H1 (cell line): ENCODE measurements around the gene DYNAP. TPM values are rescaled to one million over a fixed set of nuclear protein-coding genes. Genes with fewer than 3 reads are reported as not detected.

ENCODE experiments used
- CTCF ChIA-PET: fragments of 300-600 bp; sonication (Branson Sonifier 250); formaldehyde crosslinking; loops from one replicate; lab custom pipeline; 2021; ENCODE audit not compliant: partially characterized antibody; lab: Charles Lee
- POLR2A ChIA-PET: fragments of 300-600 bp; sonication (Branson Sonifier 250); formaldehyde crosslinking; loops from one replicate; lab custom pipeline; 2021; ENCODE audit warnings: inconsistent platforms; ENCODE audit not compliant: partially characterized antibody; lab: Charles Lee
- DNase-seq, 2 experiments: peaks; one replicate each; pipeline versions ENCODE4 v3.0.0 to v3.0.0-alpha.2; 2010 to 2022; ENCODE audit warnings: low spot score in 2 of 2, low read depth in 1 of 2, mixed read lengths in 1 of 2
- FAIRE-seq: peaks from 2 replicates; lab custom pipeline; 2011; peaks lifted over from hg19 to GRCh38; lab: Jason Lieb, UNC
- H2AFZ ChIP-seq: 2 replicates; pipeline ENCODE4 v1.8.1; 2012; ENCODE audit warnings: low read length, inconsistent platforms
- H2AK5ac ChIP-seq: 2 replicates; pipeline ENCODE4 v1.6.1; 2013; ENCODE audit warnings: low read depth, low read length
- H2BK120ac ChIP-seq: replicated peaks from 2 replicates; pipeline ENCODE3; 2013; ENCODE audit warnings: low read depth, low read length, inconsistent platforms
- H2BK12ac ChIP-seq: 2 replicates; pipeline ENCODE4 v1.6.1; 2013; ENCODE audit warnings: low read depth, low read length
- H2BK15ac ChIP-seq: 2 replicates; pipeline ENCODE4 v1.6.1; 2013; ENCODE audit warnings: low read length
- H2BK20ac ChIP-seq: 2 replicates; pipeline ENCODE4 v1.6.1; 2013; ENCODE audit warnings: low read length
- H2BK5ac ChIP-seq: 2 replicates; pipeline ENCODE4 v1.6.1; 2013; ENCODE audit warnings: low read depth, low read length
- H3K14ac ChIP-seq: 2 replicates; pipeline ENCODE4 v1.6.1; 2013; ENCODE audit warnings: inconsistent platforms; ENCODE audit not compliant: insufficient read length
- H3K18ac ChIP-seq: 2 replicates; pipeline ENCODE4 v1.6.1; 2013; ENCODE audit warnings: low read length; ENCODE audit errors: extremely low read depth
- H3K23ac ChIP-seq: 2 replicates; pipeline ENCODE4 v1.6.1; 2013; ENCODE audit warnings: inconsistent platforms; ENCODE audit not compliant: insufficient read length
- H3K23me2 ChIP-seq: 2 replicates; pipeline ENCODE4 v1.6.1; 2013; ENCODE audit warnings: low read depth, low read length
- H3K27ac ChIP-seq: 2 replicates; pipeline ENCODE4 v1.6.1; 2011; ENCODE audit warnings: low read depth, low read length, inconsistent platforms
- H3K27me3 ChIP-seq, 4 experiments: replicated peaks in 1 of 4; 1 replicate in 1 of 4; 2 replicates in 3 of 4; pipeline versions ENCODE4 v1.6.1 to v1.8.1; 2011 to 2013; ENCODE audit warnings: low read length in 3 of 4, mild to moderate bottlenecking in 3 of 4, inconsistent platforms in 2 of 4, mixed read lengths in 2 of 4, moderate library complexity in 1 of 4; ENCODE audit not compliant: control insufficient read depth in 3 of 4, insufficient read depth in 3 of 4; ENCODE audit errors: extremely low read depth in 1 of 4
- H3K36me3 ChIP-seq, 4 experiments: 2 replicates each; pipeline versions ENCODE4 v1.6.1 to v1.8.1; 2011 to 2013; ENCODE audit warnings: mild to moderate bottlenecking in 4 of 4, low read length in 3 of 4, moderate library complexity in 2 of 4, control low read depth in 1 of 4, inconsistent platforms in 1 of 4; ENCODE audit not compliant: insufficient read depth in 4 of 4, control insufficient read depth in 2 of 4
- H3K4ac ChIP-seq: replicated peaks from 2 replicates; pipeline ENCODE3; 2013; ENCODE audit warnings: low read length, low read depth, mixed read lengths, inconsistent platforms; ENCODE audit not compliant: insufficient read length
- H3K4me1 ChIP-seq, 4 experiments: replicated peaks in 1 of 4; 1 replicate in 1 of 4; 2 replicates in 3 of 4; pipeline versions ENCODE4 v1.6.1 to v1.8.1; 2011 to 2013; ENCODE audit warnings: low read length in 3 of 4, inconsistent platforms in 2 of 4, mixed read lengths in 1 of 4; ENCODE audit not compliant: insufficient read depth in 4 of 4, control insufficient read depth in 3 of 4
- H3K4me2 ChIP-seq, 2 experiments: 2 replicates each; pipeline versions ENCODE4 v1.6.1 to v1.8.1; 2011 to 2013; ENCODE audit warnings: low read depth in 2 of 2, low read length in 2 of 2, control low read depth in 1 of 2, inconsistent platforms in 1 of 2, mild to moderate bottlenecking in 1 of 2; ENCODE audit not compliant: insufficient read depth in 1 of 2
- H3K4me3 ChIP-seq, 4 experiments: fragments of 200-600, 300-600 bp in 1 of 4; sonication (generic), shearing (Covaris generic), sonication (Bioruptor Twin) in 1 of 4; 2 replicates each; pipeline versions ENCODE4 v1.5.1 to v1.8.1; 2011 to 2016; ENCODE audit warnings: low read length in 4 of 4, low read depth in 3 of 4, control low read depth in 2 of 4, inconsistent platforms in 2 of 4, mild to moderate bottlenecking in 2 of 4, mixed read lengths in 1 of 4, moderate library complexity in 1 of 4; ENCODE audit not compliant: insufficient read depth in 2 of 4; ENCODE audit errors: extremely low read depth in 1 of 4
- H3K56ac ChIP-seq: replicated peaks from 2 replicates; pipeline ENCODE3; 2013; ENCODE audit warnings: low read depth, mild to moderate bottlenecking, mixed read lengths, low read length, inconsistent platforms; ENCODE audit not compliant: insufficient read length
- H3K79me1 ChIP-seq: 2 replicates; pipeline ENCODE4 v1.6.1; 2013; ENCODE audit warnings: low read depth, low read length, control low read depth
- H3K79me2 ChIP-seq, 2 experiments: 2 replicates each; pipeline versions ENCODE4 v1.6.1 to v1.8.1; 2012 to 2013; ENCODE audit warnings: low read length in 2 of 2, mild to moderate bottlenecking in 2 of 2, inconsistent platforms in 1 of 2; ENCODE audit not compliant: insufficient read depth in 2 of 2, control insufficient read depth in 1 of 2
- H3K9ac ChIP-seq, 4 experiments: replicated peaks in 1 of 4; 1 replicate in 1 of 4; 2 replicates in 3 of 4; pipeline versions ENCODE4 v1.6.1 to v1.8.1; 2011 to 2013; ENCODE audit warnings: low read depth in 3 of 4, low read length in 3 of 4, control low read depth in 2 of 4, mild to moderate bottlenecking in 2 of 4, moderate library complexity in 2 of 4, inconsistent platforms in 1 of 4; ENCODE audit errors: extremely low read depth in 1 of 4
- H3K9me3 ChIP-seq, 2 experiments: 2 replicates each; pipeline versions ENCODE4 v1.6.1 to v1.8.1; 2012 to 2013; ENCODE audit warnings: mild to moderate bottlenecking in 2 of 2, moderate library complexity in 2 of 2, control low read depth in 1 of 2, inconsistent platforms in 1 of 2, low read depth in 1 of 2, low read length in 1 of 2, mixed read lengths in 1 of 2; ENCODE audit not compliant: insufficient read depth in 2 of 2
- H4K20me1 ChIP-seq, 2 experiments: replicated peaks in 1 of 2; 2 replicates each; pipeline versions ENCODE3 to v1.8.1; 2011 to 2013; ENCODE audit warnings: inconsistent platforms in 2 of 2, low read length in 2 of 2, mild to moderate bottlenecking in 1 of 2; ENCODE audit not compliant: insufficient read depth in 2 of 2, control insufficient read depth in 1 of 2
- H4K5ac ChIP-seq: 2 replicates; pipeline ENCODE4 v1.6.1; 2013; ENCODE audit warnings: low read length, low read depth, mixed read lengths, inconsistent platforms; ENCODE audit not compliant: insufficient read length
- H4K8ac ChIP-seq: 2 replicates; pipeline ENCODE4 v1.8.0; 2013; ENCODE audit warnings: mild to moderate bottlenecking, moderate library complexity, low read length, inconsistent platforms; ENCODE audit not compliant: insufficient read depth; ENCODE audit errors: extremely low read depth
- H4K91ac ChIP-seq: replicated peaks from 2 replicates; pipeline ENCODE3; 2013; ENCODE audit warnings: low read length, mixed read lengths, inconsistent platforms; ENCODE audit not compliant: insufficient read length
- CBX8 ChIP-seq: fragments of 300-800, 300-1000 bp; sonication (generic); IDR thresholded peaks from 2 replicates; pipeline ENCODE4 v1.7.1; 2016; ENCODE audit warnings: low read depth, low read length, borderline replicate concordance
- CHD1 ChIP-seq: IDR thresholded peaks from 2 replicates; pipeline ENCODE4 v1.6.1; 2012; ENCODE audit warnings: low read depth, low read length, improper control_type of control experiment
- EZH2 ChIP-seq: fragments of 200-600 bp; sonication (generic); IDR thresholded peaks from 2 replicates; pipeline ENCODE4 v1.7.1; 2012; ENCODE audit warnings: low read depth, mild to moderate bottlenecking, moderate library complexity, low read length, inconsistent platforms; ENCODE audit not compliant: severe bottlenecking
- GABPA ChIP-seq: IDR thresholded peaks from 2 replicates; pipeline ENCODE4 v1.6.1; 2011; ENCODE audit warnings: mild to moderate bottlenecking, low read length, moderate library complexity, borderline replicate concordance; ENCODE audit not compliant: insufficient read depth
- JUN ChIP-seq: IDR thresholded peaks from 2 replicates; pipeline ENCODE4 v1.6.1; 2011; ENCODE audit warnings: low read depth, mild to moderate bottlenecking, improper control_type of control experiment, low read length
- KDM5A ChIP-seq: fragments of 200-600 bp; IDR thresholded peaks from 2 replicates; pipeline ENCODE4 v1.7.1; 2012; ENCODE audit warnings: mild to moderate bottlenecking, low read length, inconsistent platforms, mixed read lengths
- RNF2 ChIP-seq: fragments of 200-900, 300-1000 bp; sonication (generic); IDR thresholded peaks from 2 replicates; pipeline ENCODE4 v1.7.1; 2016; ENCODE audit warnings: borderline replicate concordance, low read depth, mild to moderate bottlenecking, antibody characterized with exemption, low read length; ENCODE audit not compliant: poor library complexity, severe bottlenecking; ENCODE audit errors: missing control alignments
- SP2 ChIP-seq: IDR thresholded peaks from 2 replicates; pipeline ENCODE4 v1.6.1; 2012; ENCODE audit warnings: mild to moderate bottlenecking, low read length, inconsistent platforms
- WGBS, 2 experiments: shearing (Covaris generic) in 1 of 2; methylation state at CpG; one replicate each; pipeline versions ENCODE4 v1.1.6 to v1.1.7; 2013 to 2015; ENCODE audit warnings: low lambda C conversion rate in 2 of 2, mixed read lengths in 2 of 2, inconsistent platforms in 1 of 2, low coverage in 1 of 2, missing lambda C conversion rate in 1 of 2; ENCODE audit not compliant: insufficient replicate concordance in 2 of 2, insufficient coverage in 1 of 2, insufficient read length in 1 of 2; ENCODE audit errors: extremely low coverage in 1 of 2, missing lambda C conversion rate in 1 of 2; 5-methylcytosine and 5-hydroxymethylcytosine counted together
- polyA plus RNA-seq, 7 experiments: library from polyadenylated mRNA; depleted of rRNA in 3 of 7; stranded (reverse) in 5 of 7; unstranded in 2 of 7; fragments of >200 nt in 5 of 7; fragments of 200-250 nt in 2 of 7; gene quantifications; 1 replicate in 5 of 7; 2 replicates in 1 of 7; 4 replicates in 1 of 7; pipeline versions ENCODE4 v1.2.1 to v1.2.3, GENCODE V29; 2011 to 2013; ENCODE audit warnings: missing spikeins in 2 of 7, mixed read lengths in 2 of 7
- total RNA-seq: library from RNA; stranded (reverse); fragmentation: NEBNext Ultra II Directional; extraction: Animal tissue kit (Norgen Biotek cat#: 25700); gene quantifications from 2 replicates; pipeline ENCODE4 v1.2.1, GENCODE V29; 2021
- TF ChIP-seq, protein P1 (sequence below), 3 experiments: IDR thresholded peaks; 1 replicate in 2 of 3; 2 replicates in 1 of 3; pipeline versions ENCODE4 v1.5.1 to v1.6.1; 2011; ENCODE audit warnings: low read length in 3 of 3, mild to moderate bottlenecking in 3 of 3, inconsistent platforms in 2 of 3, low read depth in 1 of 3, moderate library complexity in 1 of 3; ENCODE audit not compliant: insufficient read depth in 1 of 3; ENCODE audit errors: control extremely low read depth in 1 of 3
- TF ChIP-seq, protein P2 (sequence below): IDR thresholded peaks from 2 replicates; pipeline ENCODE4 v1.6.1; 2011; ENCODE audit warnings: low read depth, mild to moderate bottlenecking, low read length; ENCODE audit not compliant: insufficient read depth

DYNAP gene
- total and polyA plus RNA-seq, 2 of the 8 experiments (the other 6 are each of a cell fraction or from before 2014, with no cell fraction given): 0.22 to 1.5 TPM

DNA sequence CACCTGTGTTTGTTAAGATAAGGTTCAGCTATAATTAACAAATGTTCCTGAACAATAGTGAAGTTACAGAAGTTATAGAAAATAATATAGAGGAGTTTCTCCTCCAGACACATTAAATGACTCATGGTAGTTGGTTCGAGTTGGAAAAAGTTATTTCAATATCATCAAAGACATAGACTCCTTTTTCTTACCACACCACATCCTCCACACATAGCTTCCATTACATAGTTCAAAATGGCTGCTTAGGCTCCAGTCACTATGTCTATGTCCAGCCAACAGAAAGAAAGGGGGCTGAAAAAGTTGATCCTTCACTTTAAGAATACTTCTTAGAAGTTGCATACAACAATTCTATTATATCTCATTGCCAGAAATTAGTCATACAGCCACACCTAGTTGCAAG lies 50.7 kb downstream of the DYNAP start:
- Histone ChIP-seq H3K18ac (no peak overlapping the region), H3K79me2 (no peaks in the 10 kb centered on the region), H3K4me1 (no peaks in the 10 kb centered on the region), H3K9me3 (no peaks in the 10 kb centered on the region), H3K9ac (no peak overlapping the region), H3K4ac (no peak overlapping the region), H3K27me3 (no peaks in the 10 kb centered on the region), H4K5ac (no peak overlapping the region), H3K4me2 (no peak overlapping the region), H2BK120ac (no peak overlapping the region), H3K23me2 (no peaks in the 10 kb centered on the region), H3K36me3 (no peaks in the 10 kb centered on the region), H2AK5ac (no peak overlapping the region), H2AFZ (no peak overlapping the region), H3K4me3 (no peak overlapping the region), H4K8ac (no peak overlapping the region), H2BK5ac (no peak overlapping the region), H2BK20ac (no peak overlapping the region), H3K23ac (no peak overlapping the region), H3K56ac (no peak overlapping the region), H3K79me1 (no peaks in the 10 kb centered on the region), H2BK15ac (no peak overlapping the region), H3K14ac (no peak overlapping the region), H2BK12ac (no peak overlapping the region), H4K20me1 (no peaks in the 10 kb centered on the region), H3K27ac (no peak overlapping the region), H4K91ac (no peak overlapping the region)
- no peak for FAIRE-seq
- CTCF ChIA-PET: interaction anchor here (1.2 to 1.8 kb wide), 3 partner anchors 35 to 197 kb away, joined by 3 to 12 read pairs (median 8); no protein-coding TSS in a partner anchor
- 93% methylated on average over 1 of the region's 1 CpG; no CpG with 5 or more reads in 1 of the 2 experiments for WGBS, 2 experiments
- no peak for DNase-seq
- no peak for TF ChIP-seq JUN
- no peak for TF ChIP-seq SP2
- TF ChIP-seq RNF2: no peak
- TF ChIP-seq EZH2: no peak
- no peak for TF ChIP-seq CBX8
- TF ChIP-seq, protein P1, sequence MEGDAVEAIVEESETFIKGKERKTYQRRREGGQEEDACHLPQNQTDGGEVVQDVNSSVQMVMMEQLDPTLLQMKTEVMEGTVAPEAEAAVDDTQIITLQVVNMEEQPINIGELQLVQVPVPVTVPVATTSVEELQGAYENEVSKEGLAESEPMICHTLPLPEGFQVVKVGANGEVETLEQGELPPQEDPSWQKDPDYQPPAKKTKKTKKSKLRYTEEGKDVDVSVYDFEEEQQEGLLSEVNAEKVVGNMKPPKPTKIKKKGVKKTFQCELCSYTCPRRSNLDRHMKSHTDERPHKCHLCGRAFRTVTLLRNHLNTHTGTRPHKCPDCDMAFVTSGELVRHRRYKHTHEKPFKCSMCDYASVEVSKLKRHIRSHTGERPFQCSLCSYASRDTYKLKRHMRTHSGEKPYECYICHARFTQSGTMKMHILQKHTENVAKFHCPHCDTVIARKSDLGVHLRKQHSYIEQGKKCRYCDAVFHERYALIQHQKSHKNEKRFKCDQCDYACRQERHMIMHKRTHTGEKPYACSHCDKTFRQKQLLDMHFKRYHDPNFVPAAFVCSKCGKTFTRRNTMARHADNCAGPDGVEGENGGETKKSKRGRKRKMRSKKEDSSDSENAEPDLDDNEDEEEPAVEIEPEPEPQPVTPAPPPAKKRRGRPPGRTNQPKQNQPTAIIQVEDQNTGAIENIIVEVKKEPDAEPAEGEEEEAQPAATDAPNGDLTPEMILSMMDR (IDR thresholded peaks at IDR 0.05; ENCODE audit: control extremely low read depth in 1 of 3, insufficient read depth in 1 of 3, low read depth in 1 of 3, low read length in 3 of 3): no peak
- no peak for TF ChIP-seq GABPA
- TF ChIP-seq, protein P2, sequence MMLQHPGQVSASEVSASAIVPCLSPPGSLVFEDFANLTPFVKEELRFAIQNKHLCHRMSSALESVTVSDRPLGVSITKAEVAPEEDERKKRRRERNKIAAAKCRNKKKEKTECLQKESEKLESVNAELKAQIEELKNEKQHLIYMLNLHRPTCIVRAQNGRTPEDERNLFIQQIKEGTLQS: no peak
- no peak for TF ChIP-seq KDM5A
- no peak for TF ChIP-seq CHD1
- POLR2A ChIA-PET: no interaction called here
